HG02840 (cell line): ENCODE data around the gene CELSR1.
"Not testable (repeated sequence)": the region's sequence is repeated elsewhere in the genome, so short reads cannot be mapped to it uniquely, and the experiment has no call there.

ENCODE experiments used
- ATAC-seq: cut with Tn5 transposase; IDR thresholded peaks from one replicate; pipeline ENCODE4 v1.9.1; 2021; ENCODE audit warnings: mild to moderate bottlenecking, moderate library complexity, moderate number of reproducible peaks; ENCODE audit not compliant: unreplicated experiment, low FRiP score

The CELSR1 gene

GRCh38 chr22:46318576-46318975 is 218.8 kb downstream of the CELSR1 start:
- ATAC-seq, result no peak

GRCh38 chr22:46317646-46318045 is 219.8 kb downstream of the CELSR1 start:
- ATAC-seq, result no peak

- ATAC-seq, result no peak
Observed at GRCh38 chr22:46315976-46316375, 221.4 kb downstream of the CELSR1 start.

- ATAC-seq, result not testable (repeated sequence)
Observed at GRCh38 chr22:46312848-46313247, 224.6 kb downstream of the CELSR1 start.

GRCh38 chr22:46312056-46312455 is 225.4 kb downstream of the CELSR1 start:
- ATAC-seq, result no peak
